Measurements from ENCODE around the gene DIAPH1.

The DIAPH1 gene

GRCh38 chr5:141640698-141641097 lies 21.9 kb upstream of the DIAPH1 start:
- no peak for DNase-seq (ENCODE audit: low read depth)
- TF ChIP-seq CTCF (IDR thresholded peaks at IDR 0.05; ENCODE audit: control insufficient read depth, insufficient read depth, low read depth, low read length, missing control alignments), result no peak
- H3K4me3 ChIP-seq (ENCODE audit: control insufficient read depth, low read depth, low read length), result no peak overlapping the region

GRCh38 chr5:141640051-141640415 lies 21.2 kb upstream of the DIAPH1 start:
- no peak for TF ChIP-seq CTCF (IDR thresholded peaks at IDR 0.05; ENCODE audit: control insufficient read depth, insufficient read depth, low read depth, low read length, missing control alignments)
- no peak overlapping the region for H3K4me3 ChIP-seq (ENCODE audit: control insufficient read depth, low read depth, low read length)
- no peak for DNase-seq (ENCODE audit: low read depth)

- no peak for DNase-seq (ENCODE audit: low read depth)
- no peak overlapping the region for H3K4me3 ChIP-seq (ENCODE audit: control insufficient read depth, low read depth, low read length)
- no peak for TF ChIP-seq CTCF (IDR thresholded peaks at IDR 0.05; ENCODE audit: control insufficient read depth, insufficient read depth, low read depth, low read length, missing control alignments)
These were observed 20.7 kb upstream of the DIAPH1 start for GRCh38 chr5:141639357-141640050.

GRCh38 chr5:141638771-141639170 lies 20.0 kb upstream of the DIAPH1 start:
- H3K4me3 ChIP-seq (ENCODE audit: control insufficient read depth, low read depth, low read length), result no peak overlapping the region
- no peak for DNase-seq (ENCODE audit: low read depth)
- no peak for TF ChIP-seq CTCF (IDR thresholded peaks at IDR 0.05; ENCODE audit: control insufficient read depth, insufficient read depth, low read depth, low read length, missing control alignments)

GRCh38 chr5:141637767-141638419 lies 19.1 kb upstream of the DIAPH1 start:
- DNase-seq (ENCODE audit: low read depth), result no peak
- peak; percentile 41 for TF ChIP-seq CTCF (IDR thresholded peaks at IDR 0.05; ENCODE audit: control insufficient read depth, insufficient read depth, low read depth, low read length, missing control alignments)
- peak overlapping the region; percentile 92 for H3K4me3 ChIP-seq (ENCODE audit: control insufficient read depth, low read depth, low read length)

- DNase-seq (ENCODE audit: low read depth), result no peak
- no peak for TF ChIP-seq CTCF (IDR thresholded peaks at IDR 0.05; ENCODE audit: control insufficient read depth, insufficient read depth, low read depth, low read length, missing control alignments)
- H3K4me3 ChIP-seq (ENCODE audit: control insufficient read depth, low read depth, low read length), result peak overlapping the region; percentile 92
These were observed 18.4 kb upstream of the DIAPH1 start for GRCh38 chr5:141637123-141637766.
